Neural progenitor cell (in vitro differentiated cells): Measurements from ENCODE around the gene WDSUB1. TPM values are rescaled to one million over a fixed set of nuclear protein-coding genes. Genes with fewer than 3 reads are reported as not detected.
A peak's percentile ranks its signal among the peaks of the same experiment; 100 is the strongest.

Experiments used
- DNase-seq: peaks from one replicate; pipeline ENCODE4 v3.0.0-alpha.2; 2016; ENCODE audit warnings: low spot score
- H2AFZ ChIP-seq: fragments of 200-600 bp; sonication (generic); replicated peaks from 2 replicates; pipeline ENCODE4 v1.6.1; 2016; ENCODE audit warnings: antibody characterized with exemption
- H3F3A ChIP-seq: fragments of 200-600 bp; sonication (generic); 2 replicates; pipeline ENCODE4 v1.6.1; 2016; ENCODE audit warnings: antibody characterized with exemption, low read depth
- H3K27ac ChIP-seq: fragments of 200-600 bp; sonication (generic); 2 replicates; pipeline ENCODE4 v1.5.1; 2016; ENCODE audit warnings: mild to moderate bottlenecking
- H3K27me3 ChIP-seq: fragments of 200-600 bp; sonication (generic); 2 replicates; pipeline ENCODE4 v1.6.1; 2016; ENCODE audit warnings: mild to moderate bottlenecking, moderate library complexity
- H3K36me3 ChIP-seq: fragments of 200-600 bp; sonication (generic); 2 replicates; pipeline ENCODE4 v1.5.1; 2016
- H3K4me1 ChIP-seq: fragments of 200-600 bp; sonication (generic); 2 replicates; pipeline ENCODE4 v1.6.1; 2016; ENCODE audit warnings: mixed run types
- H3K4me2 ChIP-seq: fragments of 200-600 bp; sonication (generic); 2 replicates; pipeline ENCODE4 v1.6.1; 2016
- H3K4me3 ChIP-seq: fragments of 200-600 bp; sonication (generic); 2 replicates; pipeline ENCODE4 v1.5.1; 2016
- H3K79me2 ChIP-seq: fragments of 200-600 bp; sonication (generic); 2 replicates; pipeline ENCODE4 v1.6.1; 2016; ENCODE audit warnings: low read depth
- H3K9ac ChIP-seq: fragments of 200-600 bp; sonication (generic); 2 replicates; pipeline ENCODE4 v1.6.1; 2016
- H3K9me3 ChIP-seq: fragments of 200-600 bp; sonication (generic); 2 replicates; pipeline ENCODE4 v1.5.1; 2016; ENCODE audit warnings: low read depth
- H4K20me1 ChIP-seq: fragments of 200-600 bp; sonication (generic); 2 replicates; pipeline ENCODE4 v1.6.1; 2016; ENCODE audit warnings: low read depth
- H3K27ac Mint-ChIP-seq: 3 replicates; pipeline ENCODE4 v1.8.0; 2021; ENCODE audit warnings: mixed read lengths
- H3K27me3 Mint-ChIP-seq: 2 replicates; pipeline ENCODE4 v1.8.0; 2022; ENCODE audit warnings: low read depth, mild to moderate bottlenecking, inconsistent platforms, moderate library complexity, mixed read lengths; ENCODE audit not compliant: insufficient read depth
- H3K36me3 Mint-ChIP-seq: 3 replicates; pipeline ENCODE4 v1.8.0; 2021; ENCODE audit warnings: mixed read lengths
- H3K4me1 Mint-ChIP-seq: 3 replicates; pipeline ENCODE4 v1.8.0; 2021; ENCODE audit warnings: mixed read lengths
- H3K4me3 Mint-ChIP-seq: 3 replicates; pipeline ENCODE4 v1.8.0; 2021; ENCODE audit warnings: mild to moderate bottlenecking, moderate library complexity, mixed read lengths
- H3K9me3 Mint-ChIP-seq: 3 replicates; pipeline ENCODE4 v1.8.0; 2020; ENCODE audit warnings: mixed read lengths
- CTCF ChIP-seq: fragments of 200-600 bp; sonication (generic); IDR thresholded peaks from 2 replicates; pipeline ENCODE4 v1.5.1; 2017; ENCODE audit warnings: antibody characterized with exemption, mild to moderate bottlenecking
- EZH2 ChIP-seq: fragments of 200-600 bp; sonication (generic); IDR thresholded peaks from 2 replicates; pipeline ENCODE4 v1.6.1; 2017; ENCODE audit warnings: antibody characterized with exemption, mild to moderate bottlenecking, moderate library complexity
- EZH2phosphoT487 ChIP-seq: fragments of 200-600 bp; sonication (generic); IDR thresholded peaks from 2 replicates; pipeline ENCODE4 v1.6.1; 2017; ENCODE audit warnings: antibody characterized with exemption
- total RNA-seq: library from RNA; depleted of rRNA; stranded (reverse); fragments of >200 nt; gene quantifications from 2 replicates; pipeline ENCODE4 v1.2.3, GENCODE V29; 2015; ENCODE audit warnings: low replicate concordance

WDSUB1 gene
- total RNA-seq, 1 donor from 2014 or later = 5.2 TPM

- peaks cover 4% of the 10 kb centered on the region for H3K27me3 Mint-ChIP-seq
- peak overlapping the region; percentile 65 for H2AFZ ChIP-seq
- H3K9ac ChIP-seq = no peak overlapping the region
- TF ChIP-seq EZH2 (no peak), EZH2phosphoT487 (no peak), CTCF (no peak)
- no peak overlapping the region for H3K27ac ChIP-seq
- no peak overlapping the region for H3K4me2 ChIP-seq
- no peak overlapping the region for H3K4me3 Mint-ChIP-seq
- H3K9me3 Mint-ChIP-seq = no peaks in the 10 kb centered on the region
- no peaks in the 10 kb centered on the region for H4K20me1 ChIP-seq
- H3K36me3 Mint-ChIP-seq = no peaks in the 10 kb centered on the region
- no peaks in the 10 kb centered on the region for H3K36me3 ChIP-seq
- H3K4me1 ChIP-seq = peaks cover 7% of the 10 kb centered on the region
- H3K9me3 ChIP-seq = no peaks in the 10 kb centered on the region
- H3K27ac Mint-ChIP-seq = no peak overlapping the region
- peaks cover 20% of the 10 kb centered on the region for H3F3A ChIP-seq
- H3K4me1 Mint-ChIP-seq = peaks cover 11% of the 10 kb centered on the region
- peaks cover under 1% of the 10 kb centered on the region for H3K79me2 ChIP-seq
- no peak for DNase-seq
- H3K27me3 ChIP-seq = no peaks in the 10 kb centered on the region
- H3K4me3 ChIP-seq = no peak overlapping the region
Observed at GRCh38 chr2:159290289-159290907, 3.9 kb upstream of the WDSUB1 start.

DNA sequence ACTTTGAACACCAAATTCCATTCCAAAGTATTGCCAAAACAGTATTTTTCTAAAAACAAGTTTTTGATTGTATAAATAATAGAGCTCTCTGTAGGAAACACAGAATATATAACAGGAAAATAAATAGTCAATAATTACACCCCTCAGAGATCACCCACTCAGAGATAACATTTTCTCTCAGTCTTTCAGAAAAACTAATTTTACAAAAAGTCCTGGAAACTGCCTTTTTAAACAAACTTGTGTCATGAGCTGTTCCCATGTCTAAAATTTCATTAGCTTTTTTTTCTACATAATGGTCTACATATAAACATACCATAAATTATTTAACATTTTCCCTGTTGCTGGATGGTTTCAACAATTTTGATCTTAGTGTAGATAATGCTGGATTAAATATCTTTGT is 1.2 kb upstream of the WDSUB1 start:
- Histone ChIP-seq H3K27ac (no peak overlapping the region), H2AFZ (no peak overlapping the region)

DNA sequence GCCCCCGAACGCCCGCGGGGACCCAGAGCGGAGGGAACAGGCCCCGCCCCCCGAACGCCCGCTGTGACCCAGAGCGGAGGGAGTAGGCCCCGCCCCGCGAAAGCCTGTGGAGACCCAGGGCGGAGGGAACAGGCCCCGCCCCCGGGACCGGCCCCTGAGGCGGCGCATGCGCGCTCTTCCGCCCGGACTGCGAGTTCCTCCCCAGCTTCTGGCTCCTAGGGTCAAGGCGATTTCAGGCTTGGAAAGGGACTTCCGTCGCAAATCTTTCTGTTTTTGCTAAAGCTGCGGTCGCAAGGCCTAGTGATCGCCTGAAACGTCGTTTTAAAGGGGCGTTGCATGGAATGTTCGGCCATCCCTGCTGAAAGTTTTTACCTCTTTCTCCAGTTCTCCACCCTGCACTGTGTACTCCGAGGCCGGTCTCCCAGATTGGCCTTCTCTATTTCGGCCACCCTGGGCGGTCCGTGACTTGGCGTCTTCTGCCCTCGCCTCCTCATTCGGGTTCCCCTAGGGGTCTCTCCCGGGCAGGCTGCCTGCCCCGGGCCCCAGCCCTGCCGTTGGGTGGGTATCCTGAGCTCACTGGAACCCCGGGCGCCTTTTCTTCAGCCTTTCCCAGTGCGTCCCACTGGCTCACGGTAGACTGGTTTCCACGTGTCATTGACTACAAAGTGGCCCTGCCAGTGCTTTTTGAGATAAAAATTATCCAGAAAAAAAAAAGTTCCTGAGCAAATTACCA is 372 bp upstream of the WDSUB1 start:
- Histone ChIP-seq H3K79me2 (peaks cover 5% of the 10 kb centered on the region), H4K20me1 (no peaks in the 10 kb centered on the region), H3K36me3 (no peaks in the 10 kb centered on the region), H3K9me3 (no peaks in the 10 kb centered on the region), H3K4me1 (peaks cover 7% of the 10 kb centered on the region), H2AFZ (peak overlapping the region; percentile 88), H3K4me3 (peak overlapping the region; percentile 61), H3F3A (peaks cover 25% of the 10 kb centered on the region), H3K27me3 (no peaks in the 10 kb centered on the region), H3K27ac (peak overlapping the region; percentile 39), H3K4me2 (peak overlapping the region; percentile 79), H3K9ac (peak overlapping the region; percentile 8)
- peak overlapping the region; percentile 60 for H3K27ac Mint-ChIP-seq
- peaks cover 6% of the 10 kb centered on the region for H3K27me3 Mint-ChIP-seq
- peaks cover 7% of the 10 kb centered on the region for H3K4me1 Mint-ChIP-seq
- no peak for TF ChIP-seq EZH2
- no peak for TF ChIP-seq CTCF
- TF ChIP-seq EZH2phosphoT487 = no peak
- no peaks in the 10 kb centered on the region for H3K9me3 Mint-ChIP-seq
- DNase-seq = peak; percentile 99
- peak overlapping the region; percentile 89 for H3K4me3 Mint-ChIP-seq
- no peaks in the 10 kb centered on the region for H3K36me3 Mint-ChIP-seq

More for the DNA sequence above, 1.2 kb upstream of the WDSUB1 start:
- peaks cover 7% of the 10 kb centered on the region for H3K4me1 ChIP-seq
- no peak for DNase-seq
- no peak overlapping the region for H3K4me3 ChIP-seq
- Mint-ChIP-seq H3K9me3 (no peaks in the 10 kb centered on the region), H3K36me3 (no peaks in the 10 kb centered on the region), H3K27me3 (peaks cover 6% of the 10 kb centered on the region), H3K4me3 (peak overlapping the region; percentile 89), H3K4me1 (peaks cover 11% of the 10 kb centered on the region), H3K27ac (no peak overlapping the region)
- no peaks in the 10 kb centered on the region for H3K9me3 ChIP-seq
- peaks cover 25% of the 10 kb centered on the region for H3F3A ChIP-seq
- H4K20me1 ChIP-seq = no peaks in the 10 kb centered on the region
- no peaks in the 10 kb centered on the region for H3K36me3 ChIP-seq
- no peak overlapping the region for H3K9ac ChIP-seq
- no peaks in the 10 kb centered on the region for H3K27me3 ChIP-seq
- TF ChIP-seq CTCF = no peak
- no peak for TF ChIP-seq EZH2phosphoT487
- TF ChIP-seq EZH2 = no peak
- no peak overlapping the region for H3K4me2 ChIP-seq
- H3K79me2 ChIP-seq = peaks cover 5% of the 10 kb centered on the region
